Activated CD4-positive, CD25-positive, alpha-beta regulatory T cell treated with anti-CD3 and anti-CD28 coated beads, Interleukin-2, amount 50 U/mL, for 16 hours (primary cell): Measurements from ENCODE around the gene CD55.
A peak's percentile ranks its signal among the peaks of the same experiment; 100 is the strongest.

Experiments
- DNase-seq: peaks from one replicate; pipeline ENCODE4 v3.0.0-alpha.2; 2020; ENCODE audit warnings: low read depth, low spot score

CD55 gene, protein sequence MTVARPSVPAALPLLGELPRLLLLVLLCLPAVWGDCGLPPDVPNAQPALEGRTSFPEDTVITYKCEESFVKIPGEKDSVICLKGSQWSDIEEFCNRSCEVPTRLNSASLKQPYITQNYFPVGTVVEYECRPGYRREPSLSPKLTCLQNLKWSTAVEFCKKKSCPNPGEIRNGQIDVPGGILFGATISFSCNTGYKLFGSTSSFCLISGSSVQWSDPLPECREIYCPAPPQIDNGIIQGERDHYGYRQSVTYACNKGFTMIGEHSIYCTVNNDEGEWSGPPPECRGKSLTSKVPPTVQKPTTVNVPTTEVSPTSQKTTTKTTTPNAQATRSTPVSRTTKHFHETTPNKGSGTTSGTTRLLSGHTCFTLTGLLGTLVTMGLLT

DNA sequence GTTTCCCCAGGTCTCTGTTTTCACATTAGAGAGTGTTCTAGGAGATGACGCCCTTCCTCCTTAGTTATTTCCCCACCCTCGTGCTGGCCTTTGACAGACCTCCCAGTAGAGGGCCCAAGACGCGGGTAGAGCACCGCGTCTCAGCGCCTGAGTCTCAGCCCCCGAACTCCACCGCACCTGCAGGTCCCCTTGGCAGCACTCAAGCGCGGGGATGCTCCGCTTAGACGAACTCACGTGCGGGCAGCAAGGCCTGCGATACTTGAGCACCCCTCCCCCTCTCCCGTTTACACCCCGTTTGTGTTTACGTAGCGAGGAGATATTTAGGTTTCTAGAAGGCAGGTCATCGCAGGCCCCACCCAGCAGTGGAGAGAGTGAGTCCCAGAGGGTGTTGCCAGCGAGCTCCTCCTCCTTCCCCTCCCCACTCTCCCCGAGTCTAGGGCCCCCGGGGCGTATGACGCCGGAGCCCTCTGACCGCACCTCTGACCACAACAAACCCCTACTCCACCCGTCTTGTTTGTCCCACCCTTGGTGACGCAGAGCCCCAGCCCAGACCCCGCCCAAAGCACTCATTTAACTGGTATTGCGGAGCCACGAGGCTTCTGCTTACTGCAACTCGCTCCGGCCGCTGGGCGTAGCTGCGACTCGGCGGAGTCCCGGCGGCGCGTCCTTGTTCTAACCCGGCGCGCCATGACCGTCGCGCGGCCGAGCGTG lies at the start of gene CD55:
Gene CD55, plus strand, starts transcription at position 600 of the 711 bp plus-strand sequence. Its CDS starts 88 bp downstream, at position 688.
- peak; percentile 95 for DNase-seq

DNA sequence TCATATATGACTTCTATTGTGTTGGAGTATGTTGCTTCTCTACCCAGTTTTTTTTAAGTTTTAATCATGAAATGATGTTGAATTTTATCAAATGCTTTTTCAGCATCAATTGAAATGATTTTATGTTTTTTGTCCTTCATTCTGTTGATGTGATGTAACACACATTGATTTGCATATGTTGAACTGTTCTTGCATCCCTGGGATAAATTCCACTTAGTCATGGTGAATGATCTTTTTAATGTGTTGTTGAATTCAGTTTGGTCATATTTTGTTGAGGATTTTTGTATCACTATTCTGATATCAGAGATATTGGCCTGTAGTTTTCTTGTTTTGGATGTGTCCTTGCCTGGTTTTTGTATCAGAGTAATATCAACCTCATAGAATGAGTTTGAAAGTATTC lies 46.6 kb upstream of the CD55 start:
- no peak for DNase-seq

GRCh38 chr1:207276465-207276864 lies 45.0 kb upstream of the CD55 start:
- no peak for DNase-seq

- DNase-seq, result no peak
Measured at GRCh38 chr1:207277241-207277640, 44.2 kb upstream of the CD55 start.

- no peak for DNase-seq
Measured at GRCh38 chr1:207279652-207280051, 41.8 kb upstream of the CD55 start.

- no peak for DNase-seq
Measured at GRCh38 chr1:207280706-207281105, 40.8 kb upstream of the CD55 start.

DNA sequence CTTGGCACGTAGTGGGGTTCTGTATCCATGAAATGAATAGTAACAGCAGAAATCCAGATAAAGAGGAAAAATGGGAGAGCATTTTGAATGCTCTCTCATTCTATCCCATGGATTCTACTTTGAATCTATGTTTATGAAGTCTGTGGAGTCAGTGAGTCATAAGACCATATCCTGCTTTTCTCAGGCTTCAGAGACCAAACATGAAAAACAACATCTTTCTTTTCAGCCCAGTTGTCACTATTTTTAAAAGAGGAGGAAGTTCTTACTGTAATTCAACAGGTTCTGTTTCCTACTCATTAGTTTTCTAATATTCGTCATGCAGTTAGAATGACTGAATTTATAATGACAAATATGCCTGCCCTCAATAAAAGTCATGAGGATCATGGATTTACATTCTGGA lies 39.4 kb upstream of the CD55 start:
- no peak for DNase-seq

GRCh38 chr1:207282496-207283380 lies 38.7 kb upstream of the CD55 start:
- DNase-seq, result no peak

GRCh38 chr1:207283421-207283820 lies 38.1 kb upstream of the CD55 start:
- DNase-seq, result no peak

GRCh38 chr1:207284209-207284897 lies 37.1 kb upstream of the CD55 start:
- no peak for DNase-seq

GRCh38 chr1:207286786-207287468 lies 34.6 kb upstream of the CD55 start:
- DNase-seq, result no peak

- no peak for DNase-seq
Measured at GRCh38 chr1:207288315-207288714, 33.2 kb upstream of the CD55 start.

DNA sequence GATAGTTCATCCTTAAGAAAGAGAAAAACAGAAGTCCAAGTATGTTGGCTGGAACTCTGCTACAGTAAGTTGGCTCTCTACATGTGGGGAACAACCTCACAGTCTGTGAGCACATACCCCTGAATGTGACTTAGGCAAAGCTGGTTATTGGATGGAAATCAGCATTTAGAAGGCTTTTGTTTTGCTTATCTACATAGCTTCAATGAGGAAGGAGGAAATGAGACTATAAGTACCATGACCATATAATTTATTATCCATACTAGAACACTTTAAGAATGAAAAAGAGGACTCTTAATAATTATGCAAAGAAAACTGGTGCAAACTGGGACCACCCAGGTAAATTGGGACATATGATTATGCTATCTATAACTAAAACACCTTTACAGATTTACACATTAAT lies 31.7 kb upstream of the CD55 start:
- no peak for DNase-seq

- DNase-seq, result no peak
Measured at GRCh38 chr1:207291723-207292122, 29.8 kb upstream of the CD55 start.

DNA sequence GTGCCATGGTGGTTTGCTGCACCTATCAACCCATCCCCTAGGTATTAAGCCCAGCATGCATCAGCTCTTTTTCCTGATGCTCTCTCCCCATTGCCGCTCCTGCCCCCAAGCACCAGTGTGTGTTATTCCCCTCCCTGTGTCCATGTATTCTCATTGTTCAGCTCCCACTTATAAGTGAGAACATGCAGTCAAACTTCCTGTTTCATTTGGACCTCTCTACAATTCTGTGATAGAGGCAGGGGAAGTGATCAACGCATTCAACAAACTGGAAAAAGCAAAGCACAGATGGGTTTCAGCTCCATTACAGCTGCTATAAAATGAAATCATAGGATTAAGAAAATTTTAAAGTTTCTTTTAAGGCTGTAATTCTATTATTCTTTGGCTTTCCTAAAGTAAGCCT lies 23.3 kb upstream of the CD55 start:
- DNase-seq, result no peak

- DNase-seq, result no peak
Measured at GRCh38 chr1:207298636-207299398, 22.7 kb upstream of the CD55 start.

- DNase-seq, result no peak
Measured at GRCh38 chr1:207300970-207301369, 20.5 kb upstream of the CD55 start.

DNA sequence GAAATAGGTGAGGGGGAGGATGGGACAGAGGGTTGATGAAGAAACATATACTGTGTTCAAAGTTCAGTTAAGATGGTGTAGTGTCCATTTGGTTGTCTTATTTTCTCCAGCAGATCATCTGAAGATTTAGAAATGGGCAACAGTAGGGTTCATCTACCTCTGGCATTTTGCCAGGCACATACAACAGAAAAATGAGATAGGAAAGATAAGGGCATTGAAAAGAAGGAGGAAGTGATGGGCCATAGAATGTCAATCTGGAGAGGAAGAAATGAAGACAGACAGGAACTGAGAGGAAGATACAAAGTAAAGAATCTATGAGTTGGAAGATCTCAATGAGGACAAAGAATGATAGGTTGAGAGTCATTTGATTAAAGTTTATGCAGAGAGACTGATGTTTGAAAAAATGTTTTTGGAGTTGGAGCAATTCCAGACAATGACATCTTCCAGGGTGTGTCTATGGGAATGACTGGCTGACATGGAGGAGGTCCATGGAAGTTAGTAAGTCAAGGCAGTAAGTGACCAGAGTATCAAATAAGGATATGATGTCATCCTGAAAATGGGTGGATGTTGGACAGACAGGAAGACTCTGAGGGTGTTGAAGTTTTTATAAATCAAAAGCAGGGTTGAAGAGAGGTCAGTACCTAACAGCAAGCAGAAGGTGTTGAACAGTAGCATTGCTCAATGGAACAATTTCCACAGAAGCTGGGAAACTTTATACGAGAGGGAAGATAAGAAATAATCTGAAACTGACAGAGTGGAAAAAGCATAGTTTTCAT lies 18.7 kb upstream of the CD55 start:
- DNase-seq, result no peak

GRCh38 chr1:207304710-207305488 lies 16.6 kb upstream of the CD55 start:
- no peak for DNase-seq
